Measurements from ENCODE around the gene ACSL1.

The ACSL1 gene

DNA sequence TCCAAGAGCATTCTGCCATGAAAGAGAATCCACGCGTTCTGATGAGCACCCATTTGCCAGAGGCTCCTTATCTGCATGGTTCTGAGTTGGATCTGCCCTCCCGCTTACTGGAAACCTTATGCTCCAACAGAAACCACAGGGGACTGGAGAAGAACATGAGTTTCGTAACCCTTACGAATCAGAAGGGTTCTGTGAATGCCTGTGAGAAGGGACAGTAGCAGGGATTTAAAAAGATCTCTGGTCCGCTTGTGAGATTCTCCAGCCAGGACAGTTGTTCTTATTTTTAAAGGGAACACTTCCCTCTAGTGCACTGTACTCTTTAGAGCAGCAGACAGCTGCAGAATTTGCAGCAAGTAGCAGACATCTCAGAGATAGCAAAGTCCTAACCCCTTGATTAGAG, 69.4 kb downstream of the ACSL1 start:
- Histone ChIP-seq H3K9me2 (replicated peaks; ENCODE audit: insufficient read depth, low read length) (no peaks in the 10 kb centered on the region), H3K4me2 (ENCODE audit: low read depth, low read length, poor library complexity, severe bottlenecking) (no peak overlapping the region), H3K79me2 (ENCODE audit: insufficient read depth, low read length) (no peaks in the 10 kb centered on the region), H3K36me3 (ENCODE audit: low read length) (no peaks in the 10 kb centered on the region), H3K4me3 (ENCODE audit: insufficient read depth, low read length, poor library complexity, severe bottlenecking) (no peak overlapping the region), H3K9me3 (ENCODE audit: insufficient read depth, low read length) (no peaks in the 10 kb centered on the region), H3K9ac (ENCODE audit: low read length) (no peak overlapping the region), H3K27ac (ENCODE audit: low read depth, low read length) (no peak overlapping the region), H4K20me1 (ENCODE audit: low read depth, low read length) (no peaks in the 10 kb centered on the region), H3K27me3 (ENCODE audit: low read length) (no peaks in the 10 kb centered on the region), H2AFZ (ENCODE audit: low read depth, low read length, severe bottlenecking) (no peak overlapping the region), H3F3A (ENCODE audit: insufficient read depth) (no peaks in the 10 kb centered on the region)
- TF ChIP-seq EZH2phosphoT487 (conservative IDR thresholded peaks at IDR 0.05; ENCODE audit: low read length) (no peak), CTCF (IDR thresholded peaks at IDR 0.05; ENCODE audit: insufficient read depth, low read length, poor library complexity, severe bottlenecking) (no peak)

GRCh38 chr4:184755278-184755677, 70.5 kb downstream of the ACSL1 start:
- Histone ChIP-seq H3K9me2 (replicated peaks; ENCODE audit: insufficient read depth, low read length) (no peaks in the 10 kb centered on the region), H3K79me2 (ENCODE audit: insufficient read depth, low read length) (no peaks in the 10 kb centered on the region), H3K9ac (ENCODE audit: low read length) (no peak overlapping the region), H3K4me3 (ENCODE audit: insufficient read depth, low read length, poor library complexity, severe bottlenecking) (no peak overlapping the region), H2AFZ (ENCODE audit: low read depth, low read length, severe bottlenecking) (no peak overlapping the region), H3K27me3 (ENCODE audit: low read length) (no peaks in the 10 kb centered on the region), H3K9me3 (ENCODE audit: insufficient read depth, low read length) (no peaks in the 10 kb centered on the region), H3K4me2 (ENCODE audit: low read depth, low read length, poor library complexity, severe bottlenecking) (no peak overlapping the region), H3F3A (ENCODE audit: insufficient read depth) (no peaks in the 10 kb centered on the region), H4K20me1 (ENCODE audit: low read depth, low read length) (no peaks in the 10 kb centered on the region), H3K36me3 (ENCODE audit: low read length) (no peaks in the 10 kb centered on the region), H3K27ac (ENCODE audit: low read depth, low read length) (no peak overlapping the region)
- TF ChIP-seq CTCF (IDR thresholded peaks at IDR 0.05; ENCODE audit: insufficient read depth, low read length, poor library complexity, severe bottlenecking) = no peak
- no peak for TF ChIP-seq EZH2phosphoT487 (conservative IDR thresholded peaks at IDR 0.05; ENCODE audit: low read length)

- H3K27ac ChIP-seq (ENCODE audit: low read depth, low read length) = no peak overlapping the region
- no peaks in the 10 kb centered on the region for H3F3A ChIP-seq (ENCODE audit: insufficient read depth)
- H3K9me3 ChIP-seq (ENCODE audit: insufficient read depth, low read length) = no peaks in the 10 kb centered on the region
- H3K79me2 ChIP-seq (ENCODE audit: insufficient read depth, low read length) = no peaks in the 10 kb centered on the region
- no peak overlapping the region for H2AFZ ChIP-seq (ENCODE audit: low read depth, low read length, severe bottlenecking)
- no peaks in the 10 kb centered on the region for H3K27me3 ChIP-seq (ENCODE audit: low read length)
- no peaks in the 10 kb centered on the region for H3K9me2 ChIP-seq (replicated peaks; ENCODE audit: insufficient read depth, low read length)
- no peaks in the 10 kb centered on the region for H3K36me3 ChIP-seq (ENCODE audit: low read length)
- TF ChIP-seq EZH2phosphoT487 (conservative IDR thresholded peaks at IDR 0.05; ENCODE audit: low read length) (no peak), CTCF (IDR thresholded peaks at IDR 0.05; ENCODE audit: insufficient read depth, low read length, poor library complexity, severe bottlenecking) (no peak)
- no peak overlapping the region for H3K4me3 ChIP-seq (ENCODE audit: insufficient read depth, low read length, poor library complexity, severe bottlenecking)
- no peak overlapping the region for H3K9ac ChIP-seq (ENCODE audit: low read length)
- H3K4me2 ChIP-seq (ENCODE audit: low read depth, low read length, poor library complexity, severe bottlenecking) = no peak overlapping the region
- no peaks in the 10 kb centered on the region for H4K20me1 ChIP-seq (ENCODE audit: low read depth, low read length)
Measured at GRCh38 chr4:184752496-184753275, 73.1 kb downstream of the ACSL1 start.

Measured in SU-DHL-6 (cell line).